Measurements from ENCODE around the gene KCNRG. TPM values are rescaled to one million over a fixed set of nuclear protein-coding genes. Genes with fewer than 3 reads are reported as not detected.

Gene KCNRG
- polyA plus RNA-seq, 1 of the 3 experiments (the other 2 are of a cell fraction): 0.97 TPM

DNA sequence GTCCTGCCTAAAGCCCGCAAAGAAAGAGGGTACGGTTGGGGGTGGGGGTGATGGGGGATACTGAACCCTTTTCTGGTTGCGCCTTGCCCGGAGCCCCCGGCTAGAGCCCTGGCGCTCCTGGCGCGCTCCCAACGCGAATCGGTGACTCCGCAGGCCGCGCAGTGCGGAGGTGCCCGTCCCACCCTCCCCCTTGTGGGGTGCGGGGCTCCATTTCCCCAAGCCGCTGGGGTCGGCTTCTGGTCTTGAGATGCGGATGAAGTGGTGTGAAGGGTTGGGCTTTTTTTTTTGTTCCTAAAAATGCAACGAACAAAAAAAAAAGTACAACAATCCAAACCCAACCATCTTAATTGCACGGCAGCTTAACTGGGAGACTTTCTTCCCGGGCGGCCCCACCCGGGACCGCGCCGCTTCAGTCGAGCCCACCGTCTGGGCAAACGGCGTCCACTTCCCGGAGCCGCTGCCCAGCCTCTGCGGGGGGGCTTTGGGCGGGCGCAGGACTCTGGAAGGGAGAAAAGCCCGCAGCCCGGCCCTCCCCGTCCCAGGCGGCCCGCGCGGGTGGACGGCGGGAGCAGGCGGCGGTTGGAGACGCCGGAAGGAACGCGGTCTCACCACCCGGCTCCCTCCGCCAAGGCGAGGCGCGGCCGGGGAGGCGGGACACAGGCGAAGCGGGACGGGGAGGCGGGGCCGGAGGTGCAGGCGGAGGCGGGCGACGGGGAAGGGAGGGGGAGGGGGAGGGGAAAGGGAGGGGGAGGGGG is 18.9 kb upstream of the KCNRG start:
- Histone ChIP-seq H3K27me3 (ENCODE audit: insufficient read depth) (no peaks in the 10 kb centered on the region), H3K36me3 (replicated peaks in 1 of 2; ENCODE audit: control insufficient read depth in 1 of 2, insufficient read depth in 2 of 2, low read length in 1 of 2) (peaks cover 27 to 28% of the 10 kb centered on the region in 2 experiments), H3K79me2 (ENCODE audit: insufficient read depth) (peaks cover 41% of the 10 kb centered on the region), H3K4me2 (peak overlapping the region; percentile 88), H3K9me3 (no peaks in the 10 kb centered on the region), H3K27ac (ENCODE audit: low read depth in 2 of 2, low read length in 1 of 2) (peak overlapping the region; percentile 89 to 97), H3K9ac (peak overlapping the region; percentile 96), H3K9me2 (no peaks in the 10 kb centered on the region), H3K4me3 (ENCODE audit: low read depth in 2 of 2, low read length in 1 of 2) (peak overlapping the region; percentile 70 to 72), H2AFZ (ENCODE audit: low read depth) (peak overlapping the region; percentile 81), H3K4me1 (ENCODE audit: control insufficient read depth in 1 of 2, insufficient read depth in 2 of 2, low read depth in 1 of 2, low read length in 1 of 2) (peaks cover 19 to 28% of the 10 kb centered on the region in 2 experiments; a peak in 3 of 4 replicates), H4K20me1 (ENCODE audit: insufficient read depth) (peaks cover 6% of the 10 kb centered on the region; the same call in 1 of the 2 replicates), H3F3A (replicated peaks; ENCODE audit: insufficient read depth) (peaks cover 13% of the 10 kb centered on the region)
- WGBS (ENCODE audit: low lambda C conversion rate): 2% methylated on average over 30 of the region's 68 CpGs
- CTCF ChIA-PET: interaction anchor here (0.8 to 3.5 kb wide), 24 partner anchors 10 to 1070 kb away, joined by 3 to 33 read pairs (median 6); partner anchors contain the start of gene SPRYD7
- POLR2A ChIA-PET: interaction anchor here (0.6 to 2.8 kb wide), 12 partner anchors 10 to 1073 kb away, joined by 3 to 14 read pairs (median 5); no protein-coding TSS in a partner anchor
- DNase-seq: peak; percentile 96
- TF ChIP-seq, protein P1, sequence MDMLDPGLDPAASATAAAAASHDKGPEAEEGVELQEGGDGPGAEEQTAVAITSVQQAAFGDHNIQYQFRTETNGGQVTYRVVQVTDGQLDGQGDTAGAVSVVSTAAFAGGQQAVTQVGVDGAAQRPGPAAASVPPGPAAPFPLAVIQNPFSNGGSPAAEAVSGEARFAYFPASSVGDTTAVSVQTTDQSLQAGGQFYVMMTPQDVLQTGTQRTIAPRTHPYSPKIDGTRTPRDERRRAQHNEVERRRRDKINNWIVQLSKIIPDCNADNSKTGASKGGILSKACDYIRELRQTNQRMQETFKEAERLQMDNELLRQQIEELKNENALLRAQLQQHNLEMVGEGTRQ (IDR thresholded peaks at IDR 0.05; ENCODE audit: borderline replicate concordance, low read depth, low read length): no peak
- TF ChIP-seq MEF2A (IDR thresholded peaks at IDR 0.05; ENCODE audit: borderline replicate concordance, low read depth): no peak
- TF ChIP-seq EP300 (IDR thresholded peaks at IDR 0.05; ENCODE audit: borderline replicate concordance in 1 of 2, low read depth in 1 of 2, low read length in 1 of 2): 0 out of 4 replicates have a peak, but pooled peaks of 1 of the 2 experiments have one; percentile 16
- no peak for TF ChIP-seq TEAD4 (IDR thresholded peaks at IDR 0.05; ENCODE audit: borderline replicate concordance, insufficient read depth)
- no peak for TF ChIP-seq NFIC (IDR thresholded peaks at IDR 0.05; ENCODE audit: borderline replicate concordance)
- TF ChIP-seq, protein P2, sequence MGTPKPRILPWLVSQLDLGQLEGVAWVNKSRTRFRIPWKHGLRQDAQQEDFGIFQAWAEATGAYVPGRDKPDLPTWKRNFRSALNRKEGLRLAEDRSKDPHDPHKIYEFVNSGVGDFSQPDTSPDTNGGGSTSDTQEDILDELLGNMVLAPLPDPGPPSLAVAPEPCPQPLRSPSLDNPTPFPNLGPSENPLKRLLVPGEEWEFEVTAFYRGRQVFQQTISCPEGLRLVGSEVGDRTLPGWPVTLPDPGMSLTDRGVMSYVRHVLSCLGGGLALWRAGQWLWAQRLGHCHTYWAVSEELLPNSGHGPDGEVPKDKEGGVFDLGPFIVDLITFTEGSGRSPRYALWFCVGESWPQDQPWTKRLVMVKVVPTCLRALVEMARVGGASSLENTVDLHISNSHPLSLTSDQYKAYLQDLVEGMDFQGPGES (IDR thresholded peaks at IDR 0.05; ENCODE audit: low read depth, low read length): no peak
- no peak; the same call in 1 of the 2 replicates for TF ChIP-seq ELF1 (IDR thresholded peaks at IDR 0.05)
- TF ChIP-seq GABPA (IDR thresholded peaks at IDR 0.05; ENCODE audit: low read depth): peak; percentile 55
- TF ChIP-seq YY1 (IDR thresholded peaks at IDR 0.05; ENCODE audit: low read depth): no peak
- peak; percentile 69 for TF ChIP-seq TAF1 (IDR thresholded peaks at IDR 0.05; ENCODE audit: borderline replicate concordance, low read depth, low read length)
- TF ChIP-seq FOXM1 (IDR thresholded peaks at IDR 0.05; ENCODE audit: low read depth): no peak
- TF ChIP-seq JUND (IDR thresholded peaks at IDR 0.05): no peak
- TF ChIP-seq TCF12 (IDR thresholded peaks at IDR 0.05): no peak
- TF ChIP-seq EZH2phosphoT487 (IDR thresholded peaks at IDR 0.05; ENCODE audit: borderline replicate concordance, low read depth): no peak
- peak; percentile 31; the same call in 1 of the 2 replicates for TF ChIP-seq SIN3A (IDR thresholded peaks at IDR 0.05; ENCODE audit: borderline replicate concordance, low read depth, low read length)
- TF ChIP-seq CHD2 (IDR thresholded peaks at IDR 0.05; ENCODE audit: low read length, partially characterized antibody): peak; percentile 86
- TF ChIP-seq, protein P3, sequence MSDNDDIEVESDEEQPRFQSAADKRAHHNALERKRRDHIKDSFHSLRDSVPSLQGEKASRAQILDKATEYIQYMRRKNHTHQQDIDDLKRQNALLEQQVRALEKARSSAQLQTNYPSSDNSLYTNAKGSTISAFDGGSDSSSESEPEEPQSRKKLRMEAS (IDR thresholded peaks at IDR 0.05; ENCODE audit: low read depth): no peak; the same call in 1 of the 2 replicates
- peak; percentile 83 for TF ChIP-seq POLR2AphosphoS5 (IDR thresholded peaks at IDR 0.05; ENCODE audit: low read depth, low read length)
- TF ChIP-seq, protein P4, sequence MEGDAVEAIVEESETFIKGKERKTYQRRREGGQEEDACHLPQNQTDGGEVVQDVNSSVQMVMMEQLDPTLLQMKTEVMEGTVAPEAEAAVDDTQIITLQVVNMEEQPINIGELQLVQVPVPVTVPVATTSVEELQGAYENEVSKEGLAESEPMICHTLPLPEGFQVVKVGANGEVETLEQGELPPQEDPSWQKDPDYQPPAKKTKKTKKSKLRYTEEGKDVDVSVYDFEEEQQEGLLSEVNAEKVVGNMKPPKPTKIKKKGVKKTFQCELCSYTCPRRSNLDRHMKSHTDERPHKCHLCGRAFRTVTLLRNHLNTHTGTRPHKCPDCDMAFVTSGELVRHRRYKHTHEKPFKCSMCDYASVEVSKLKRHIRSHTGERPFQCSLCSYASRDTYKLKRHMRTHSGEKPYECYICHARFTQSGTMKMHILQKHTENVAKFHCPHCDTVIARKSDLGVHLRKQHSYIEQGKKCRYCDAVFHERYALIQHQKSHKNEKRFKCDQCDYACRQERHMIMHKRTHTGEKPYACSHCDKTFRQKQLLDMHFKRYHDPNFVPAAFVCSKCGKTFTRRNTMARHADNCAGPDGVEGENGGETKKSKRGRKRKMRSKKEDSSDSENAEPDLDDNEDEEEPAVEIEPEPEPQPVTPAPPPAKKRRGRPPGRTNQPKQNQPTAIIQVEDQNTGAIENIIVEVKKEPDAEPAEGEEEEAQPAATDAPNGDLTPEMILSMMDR (IDR thresholded peaks at IDR 0.05): no peak
- no peak for TF ChIP-seq FOSL2 (IDR thresholded peaks at IDR 0.05; ENCODE audit: borderline replicate concordance, low read depth)
- TF ChIP-seq MXI1 (IDR thresholded peaks at IDR 0.05; ENCODE audit: low read depth, low read length): peak; percentile 60
- TF ChIP-seq RCOR1 (IDR thresholded peaks at IDR 0.05; ENCODE audit: low read length): no peak
- TF ChIP-seq, protein P5, sequence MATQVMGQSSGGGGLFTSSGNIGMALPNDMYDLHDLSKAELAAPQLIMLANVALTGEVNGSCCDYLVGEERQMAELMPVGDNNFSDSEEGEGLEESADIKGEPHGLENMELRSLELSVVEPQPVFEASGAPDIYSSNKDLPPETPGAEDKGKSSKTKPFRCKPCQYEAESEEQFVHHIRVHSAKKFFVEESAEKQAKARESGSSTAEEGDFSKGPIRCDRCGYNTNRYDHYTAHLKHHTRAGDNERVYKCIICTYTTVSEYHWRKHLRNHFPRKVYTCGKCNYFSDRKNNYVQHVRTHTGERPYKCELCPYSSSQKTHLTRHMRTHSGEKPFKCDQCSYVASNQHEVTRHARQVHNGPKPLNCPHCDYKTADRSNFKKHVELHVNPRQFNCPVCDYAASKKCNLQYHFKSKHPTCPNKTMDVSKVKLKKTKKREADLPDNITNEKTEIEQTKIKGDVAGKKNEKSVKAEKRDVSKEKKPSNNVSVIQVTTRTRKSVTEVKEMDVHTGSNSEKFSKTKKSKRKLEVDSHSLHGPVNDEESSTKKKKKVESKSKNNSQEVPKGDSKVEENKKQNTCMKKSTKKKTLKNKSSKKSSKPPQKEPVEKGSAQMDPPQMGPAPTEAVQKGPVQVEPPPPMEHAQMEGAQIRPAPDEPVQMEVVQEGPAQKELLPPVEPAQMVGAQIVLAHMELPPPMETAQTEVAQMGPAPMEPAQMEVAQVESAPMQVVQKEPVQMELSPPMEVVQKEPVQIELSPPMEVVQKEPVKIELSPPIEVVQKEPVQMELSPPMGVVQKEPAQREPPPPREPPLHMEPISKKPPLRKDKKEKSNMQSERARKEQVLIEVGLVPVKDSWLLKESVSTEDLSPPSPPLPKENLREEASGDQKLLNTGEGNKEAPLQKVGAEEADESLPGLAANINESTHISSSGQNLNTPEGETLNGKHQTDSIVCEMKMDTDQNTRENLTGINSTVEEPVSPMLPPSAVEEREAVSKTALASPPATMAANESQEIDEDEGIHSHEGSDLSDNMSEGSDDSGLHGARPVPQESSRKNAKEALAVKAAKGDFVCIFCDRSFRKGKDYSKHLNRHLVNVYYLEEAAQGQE (IDR thresholded peaks at IDR 0.05; ENCODE audit: low read depth, low read length): peak; percentile 51; the same call in 1 of the 2 replicates
- TF ChIP-seq GATA2 (CRISPR knock-in tag; IDR thresholded peaks at IDR 0.05): no peak

All from SK-N-SH (cell line).